UCSD-AML1 (cell line): ENCODE data around the gene FTHL17.

Source experiments
- DNase-seq: peaks from one replicate; lab custom pipeline; 2025; ENCODE audit not compliant: unreplicated experiment; lab: John Stamatoyannopoulos, UW

Gene FTHL17

DNA sequence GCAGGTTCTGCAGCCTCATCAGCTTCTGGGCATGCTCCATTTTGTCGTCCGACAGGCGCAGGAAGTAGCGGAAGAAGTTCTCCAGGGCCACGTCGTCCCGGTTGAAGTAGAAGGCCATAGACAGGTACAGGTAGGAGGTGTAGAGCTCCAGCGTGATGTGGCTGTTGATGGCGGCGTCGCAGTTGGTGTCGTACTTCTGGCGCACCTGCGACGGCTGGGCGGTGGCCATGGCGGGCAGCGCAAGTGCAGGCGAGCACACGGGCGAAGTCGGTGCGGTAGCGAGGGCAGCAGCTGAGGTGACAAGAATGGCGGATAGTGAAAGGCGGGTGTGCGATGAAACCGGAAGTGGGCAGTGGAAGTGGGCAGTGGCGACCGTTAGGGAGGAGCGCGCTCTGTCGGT is at the start of gene FTHL17:
Gene FTHL17, minus strand, starts transcription at position 317 of the 400 bp plus-strand sequence. Its CDS starts 88 bp downstream, at position 229.
- no peak for DNase-seq

DNA sequence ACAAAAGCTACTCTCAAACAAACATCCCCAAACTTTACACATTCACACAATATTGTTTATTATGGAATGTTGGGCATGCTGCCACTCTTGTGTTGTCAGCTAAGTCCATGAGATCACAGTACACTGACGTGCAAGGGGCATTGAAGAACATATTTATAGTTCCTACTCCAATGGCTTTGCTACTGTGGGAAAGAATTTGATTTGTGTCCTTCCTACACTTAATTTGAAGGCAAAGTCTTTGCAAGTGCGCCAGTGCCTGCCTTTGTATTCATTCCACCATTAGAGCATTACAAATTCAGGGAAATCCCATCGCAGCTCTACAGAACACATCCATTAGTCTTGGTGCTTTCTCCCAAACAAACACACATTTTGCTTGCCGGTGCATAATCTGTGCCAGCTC is 45.4 kb upstream of the FTHL17 start:
- DNase-seq = no peak

DNA sequence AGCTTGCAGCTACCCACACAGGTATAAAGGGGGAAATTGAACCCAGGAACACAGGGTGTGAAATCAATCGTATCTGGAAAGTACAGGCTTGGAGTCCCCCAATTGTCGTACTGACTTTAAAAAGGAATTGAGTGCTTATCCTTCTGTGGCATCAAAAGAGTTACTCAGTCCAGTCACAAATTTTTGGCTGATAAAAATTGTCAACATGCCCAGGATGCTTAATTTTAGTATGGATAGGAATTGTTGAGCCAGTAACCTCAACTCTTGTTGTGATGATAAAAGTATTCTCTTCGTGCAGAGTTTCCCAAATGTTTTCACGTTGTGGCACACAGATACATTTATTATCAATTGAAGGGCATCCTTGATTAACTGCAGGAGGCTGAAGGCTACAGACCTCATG is 43.6 kb upstream of the FTHL17 start:
- DNase-seq = no peak

DNA sequence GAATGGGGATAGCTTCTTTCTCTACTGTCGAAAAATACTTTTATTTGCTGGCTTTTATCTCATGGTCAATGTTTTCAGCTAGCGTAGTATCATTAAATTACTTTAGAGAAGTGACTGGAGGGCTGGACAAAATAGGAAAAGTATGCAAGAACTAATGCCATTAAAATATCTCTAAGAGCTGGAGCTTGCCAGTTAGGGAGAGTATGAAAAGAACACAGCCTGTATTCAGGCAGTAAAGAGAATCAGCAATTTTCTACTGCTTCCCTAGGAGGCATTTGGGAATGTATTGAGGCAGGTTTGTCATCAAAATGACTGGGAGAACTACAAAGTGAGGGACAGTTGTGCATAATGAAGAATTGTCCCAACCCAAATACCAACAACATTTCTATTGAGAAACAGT is 43.0 kb upstream of the FTHL17 start:
- no peak for DNase-seq

DNA sequence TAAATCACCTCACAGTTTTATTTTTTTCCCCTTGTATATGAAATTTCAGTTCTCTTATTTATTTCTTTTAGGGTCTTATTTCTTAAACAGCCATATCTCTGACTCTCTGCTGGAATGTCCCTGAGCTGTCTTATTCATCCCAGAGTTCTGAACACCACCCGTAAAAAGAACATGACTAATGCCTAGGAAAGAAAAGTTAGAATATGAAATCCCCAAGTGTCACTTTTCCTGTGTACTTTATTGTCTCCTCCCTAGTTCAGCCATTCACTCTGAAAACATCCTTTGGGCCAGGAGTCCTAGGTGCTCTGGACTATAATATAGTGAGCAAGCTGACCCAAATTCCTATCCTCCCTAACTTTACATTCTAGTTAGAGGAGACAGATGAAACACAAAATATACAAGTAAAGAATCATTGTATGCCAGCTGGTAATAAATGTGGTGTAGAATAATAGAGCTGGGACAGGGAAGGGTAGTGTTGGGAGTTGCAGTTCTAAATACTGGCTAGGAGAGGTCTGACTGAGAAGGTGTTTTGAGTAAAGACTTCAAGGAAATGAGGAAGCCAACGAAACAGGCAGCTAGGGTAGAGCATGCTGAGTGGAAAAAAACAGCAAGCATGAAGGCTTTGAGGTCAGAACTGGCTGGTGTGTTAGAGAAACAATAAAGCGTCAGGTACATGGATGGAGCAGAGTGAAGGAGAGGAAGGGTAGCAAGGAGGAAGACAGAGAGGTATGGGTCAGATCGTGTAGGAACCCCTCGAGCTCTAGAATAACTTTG is 40.6 kb upstream of the FTHL17 start:
- DNase-seq = no peak

DNA sequence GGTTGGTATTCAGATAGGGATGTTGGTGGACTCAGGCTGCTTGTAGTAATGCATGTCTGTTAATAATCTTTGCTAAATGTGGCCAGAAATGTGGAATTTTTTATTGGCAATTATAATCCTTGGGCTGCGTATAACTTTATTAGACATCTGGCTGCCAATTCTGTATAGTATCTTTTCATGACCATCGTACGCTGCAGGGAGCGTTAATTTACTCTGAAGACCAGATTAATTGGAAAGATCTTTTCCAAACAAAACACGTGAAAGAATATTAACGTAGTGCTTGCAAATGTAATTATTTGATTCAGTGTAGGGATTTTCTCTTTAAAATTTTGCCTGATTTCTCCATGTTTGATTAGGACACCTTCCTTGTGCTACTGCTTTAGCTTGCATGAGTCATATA is 38.8 kb upstream of the FTHL17 start:
- DNase-seq = no peak

DNA sequence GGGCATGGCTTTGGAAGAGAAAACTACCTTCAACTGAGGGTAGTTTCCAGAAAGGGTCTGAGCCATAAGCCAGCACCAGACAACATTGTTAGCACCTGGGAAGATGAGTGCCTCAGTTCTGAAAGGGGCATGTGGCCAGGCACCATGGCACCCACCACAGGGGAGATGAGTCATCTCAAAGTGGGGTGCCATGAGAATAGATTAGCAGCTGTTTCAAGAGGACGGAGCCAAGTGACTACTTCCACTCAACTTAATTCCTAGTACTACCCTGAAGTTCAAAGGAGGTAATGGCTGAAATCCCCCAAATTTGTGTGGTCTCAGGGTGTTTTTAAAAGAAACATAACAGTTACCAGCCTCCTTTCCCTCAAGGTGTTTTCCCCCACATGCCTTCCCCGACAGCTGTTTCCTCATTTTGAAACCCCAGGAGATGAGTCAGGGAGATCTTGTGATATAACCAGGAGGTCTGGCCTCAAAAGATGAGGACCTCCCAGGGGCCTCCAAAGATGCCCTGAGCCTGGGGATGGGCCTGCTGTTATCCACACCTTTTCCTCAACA is 27.8 kb upstream of the FTHL17 start:
- no peak for DNase-seq

DNA sequence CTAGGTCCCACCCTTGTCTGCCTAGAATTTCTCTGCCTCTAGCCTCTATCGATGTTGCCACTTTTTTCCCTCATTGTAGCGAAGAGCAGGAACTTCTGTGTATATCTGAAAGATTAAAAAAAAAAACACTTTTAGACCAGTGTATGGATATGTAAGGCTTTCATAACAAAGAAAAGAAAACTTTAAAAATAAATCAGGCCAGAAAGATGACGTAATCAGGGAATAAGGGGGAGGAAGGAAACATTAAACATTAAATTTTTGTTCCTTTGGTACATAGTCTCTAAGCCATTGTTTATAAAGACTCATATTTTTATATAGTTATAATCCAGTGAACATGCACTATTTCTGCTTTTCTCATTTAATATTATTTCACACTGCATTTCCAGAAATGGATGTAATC is 26.2 kb upstream of the FTHL17 start:
- DNase-seq = no peak

DNA sequence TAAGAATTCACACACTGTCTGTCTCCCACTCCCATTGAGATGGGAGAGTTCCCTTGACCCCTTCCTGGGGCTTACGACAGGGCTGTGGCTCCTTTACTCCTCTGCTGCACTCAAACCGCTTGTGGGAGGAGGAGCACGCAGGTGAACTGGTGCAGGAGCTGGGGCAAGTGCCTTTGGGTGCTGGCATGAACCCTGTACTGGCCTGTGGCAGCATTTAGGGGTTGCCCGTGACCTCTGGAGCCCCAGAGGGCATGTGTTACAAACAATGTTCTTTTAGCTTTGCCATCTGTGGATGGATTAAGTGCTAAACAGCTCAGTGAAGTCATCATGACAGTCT is 21.8 kb upstream of the FTHL17 start:
- DNase-seq = no peak

DNA sequence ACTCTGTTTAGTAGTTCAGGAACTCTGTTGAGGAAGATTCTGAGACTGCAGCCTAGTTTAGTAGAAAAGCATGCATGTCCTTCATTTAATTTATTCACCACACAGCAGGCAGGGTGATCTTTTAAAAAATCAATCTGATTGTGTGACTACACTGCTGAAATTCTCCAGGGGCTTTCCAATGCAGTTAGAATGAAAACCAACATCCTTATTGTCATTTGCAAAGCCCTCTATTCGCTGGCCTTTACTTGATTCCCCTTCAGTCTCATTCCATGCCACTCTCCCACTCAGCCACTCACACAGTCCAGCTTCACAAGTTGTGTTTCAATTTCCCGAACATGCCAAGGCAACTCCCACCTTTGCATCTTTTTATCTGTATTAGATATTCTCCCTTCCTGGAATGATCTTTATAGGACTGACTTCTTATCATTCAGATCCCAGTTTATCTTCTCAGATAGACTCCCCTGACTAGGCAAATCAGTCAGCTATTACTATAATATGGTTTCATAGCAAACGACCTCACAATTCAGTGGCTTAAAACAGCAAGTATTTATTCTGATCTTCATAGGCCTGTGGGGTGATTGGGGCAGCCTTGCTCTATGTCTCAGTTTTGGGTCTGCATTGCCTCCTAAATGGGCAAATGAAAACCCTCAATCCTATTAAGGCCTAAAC is 21.3 kb upstream of the FTHL17 start:
- DNase-seq = no peak

DNA sequence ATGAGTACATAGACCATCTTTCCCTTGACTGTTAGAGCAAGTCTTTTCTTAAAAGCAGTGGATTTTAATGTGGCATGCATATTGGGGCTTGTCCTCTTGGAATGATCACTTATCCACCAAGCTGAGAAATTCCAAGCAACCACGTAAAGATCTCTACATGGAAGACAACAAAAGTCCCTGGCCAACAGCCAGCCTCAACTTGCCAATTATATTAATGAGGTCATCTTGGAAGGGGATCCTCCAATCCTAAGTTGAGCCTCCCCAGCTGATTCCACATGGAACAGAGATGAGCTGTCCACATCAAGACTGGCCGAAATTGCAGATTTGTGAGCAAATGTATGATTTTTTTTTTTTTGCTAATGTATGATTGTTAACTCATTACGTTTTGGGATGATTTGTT is 20.6 kb upstream of the FTHL17 start:
- no peak for DNase-seq

DNA sequence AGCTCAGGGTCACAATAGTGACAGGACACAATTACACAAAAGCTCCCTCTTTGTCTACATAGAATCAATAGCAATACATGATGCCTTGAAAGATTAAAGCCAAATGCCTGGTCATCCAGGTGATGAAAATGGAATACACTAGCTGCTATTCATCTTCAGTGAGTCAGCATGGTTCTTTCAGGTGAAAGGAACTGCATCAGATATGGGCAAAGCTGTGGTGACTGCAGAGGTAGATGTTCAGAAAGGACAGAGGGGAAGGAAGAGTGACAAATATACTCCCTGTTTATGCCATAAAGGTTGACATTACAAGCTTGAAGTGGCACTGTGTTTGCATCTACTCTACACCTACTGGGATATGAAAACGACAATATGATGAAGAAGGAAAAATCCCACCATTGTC is 20.0 kb upstream of the FTHL17 start:
- DNase-seq = no peak

DNA sequence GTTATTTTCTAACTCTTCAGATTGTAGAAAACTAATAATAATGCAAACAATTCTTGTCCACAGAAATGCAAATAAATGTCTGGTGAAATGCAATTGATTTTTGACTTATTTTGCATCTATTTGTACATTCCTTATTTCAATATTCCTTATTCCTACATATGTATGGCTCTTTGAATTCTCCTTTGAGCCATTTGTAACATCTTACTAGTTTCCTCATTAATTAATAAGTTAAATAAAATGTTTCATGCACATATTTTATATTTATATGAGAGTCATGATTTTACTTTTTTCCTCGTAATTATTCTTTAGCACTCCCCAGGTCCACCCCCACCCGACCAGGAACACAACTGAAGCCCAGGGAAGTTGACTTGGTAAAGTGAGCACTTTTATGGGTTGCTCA is 2.7 kb upstream of the FTHL17 start:
- DNase-seq = no peak

DNA sequence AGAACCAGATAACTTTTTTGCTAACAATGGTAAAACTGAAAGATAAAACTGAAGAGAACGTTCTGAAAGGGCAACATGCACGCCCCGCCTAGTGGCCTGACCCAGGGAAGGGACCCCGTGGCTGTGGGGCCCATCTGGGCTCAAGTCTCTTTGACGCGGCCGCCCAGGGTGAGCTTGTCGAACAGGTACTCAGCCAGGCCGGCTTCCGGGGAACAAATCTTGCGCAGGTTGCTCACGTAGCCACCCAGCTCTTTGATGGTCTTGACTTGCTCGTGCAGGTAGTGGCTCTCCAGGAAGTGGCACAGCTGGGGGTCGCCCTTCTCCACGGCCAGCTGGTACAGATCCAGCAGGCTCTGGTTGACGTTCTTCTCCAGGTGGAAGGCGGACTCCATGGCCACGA is 579 bp downstream of the FTHL17 start:
- no peak for DNase-seq

DNA sequence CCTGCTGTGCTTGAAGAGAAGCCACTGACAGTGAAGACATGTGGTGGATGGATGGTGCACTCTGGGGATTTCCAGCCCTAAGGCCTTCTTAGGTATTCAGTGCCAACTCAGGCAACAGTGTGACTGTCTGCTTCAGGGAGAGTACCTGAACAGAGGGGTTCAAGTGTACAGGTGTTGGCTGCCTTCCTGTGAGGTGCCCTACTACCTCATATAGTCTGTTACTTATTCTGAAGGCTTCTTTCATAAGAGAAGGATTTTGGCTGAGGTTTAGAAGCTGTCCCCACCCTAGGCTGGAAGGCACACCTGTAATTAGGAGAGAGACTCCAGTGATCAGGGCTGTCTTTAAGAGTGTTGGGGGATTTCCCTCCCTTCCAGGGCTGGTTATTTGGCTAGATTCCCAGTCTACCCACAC is 1.8 kb downstream of the FTHL17 start:
- no peak for DNase-seq

DNA sequence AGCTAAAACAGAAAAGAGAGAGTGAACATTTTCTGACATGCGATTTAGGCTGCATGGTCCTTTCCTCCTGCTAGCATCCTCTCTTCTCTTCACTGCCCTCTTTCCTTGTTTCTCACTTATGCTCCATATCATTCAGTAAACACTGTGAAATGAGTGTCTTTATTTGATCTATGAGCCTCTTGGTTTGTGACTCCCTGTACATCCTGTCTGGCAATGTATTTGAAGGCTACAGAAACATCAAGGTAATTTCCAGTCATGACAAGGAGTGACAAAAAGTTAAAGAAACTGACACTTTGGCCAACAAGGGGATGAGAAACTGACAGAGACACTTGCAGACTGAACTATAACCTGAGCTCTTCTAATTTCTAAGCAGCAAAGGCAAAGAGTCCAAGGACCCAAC is 8.7 kb downstream of the FTHL17 start:
- DNase-seq = no peak

DNA sequence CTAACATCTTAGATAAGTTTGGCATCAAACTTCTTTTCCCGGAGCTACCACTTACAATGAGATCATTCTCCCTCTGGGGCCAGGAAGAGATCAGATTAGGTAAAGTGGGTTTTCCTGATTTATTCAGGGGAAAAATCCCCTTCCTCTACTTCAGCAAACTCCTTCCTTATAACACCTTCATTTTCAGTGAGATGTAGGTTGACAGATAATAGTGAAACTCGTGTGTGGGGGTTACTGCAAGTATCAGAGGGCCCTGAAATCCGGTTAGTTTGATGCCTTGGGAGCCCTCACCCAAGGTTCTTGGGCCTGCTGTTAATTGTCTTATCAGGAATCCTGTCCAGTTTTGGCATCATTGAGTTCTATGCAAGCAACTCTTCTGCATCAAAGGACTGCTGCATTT is 10.8 kb downstream of the FTHL17 start:
- no peak for DNase-seq

DNA sequence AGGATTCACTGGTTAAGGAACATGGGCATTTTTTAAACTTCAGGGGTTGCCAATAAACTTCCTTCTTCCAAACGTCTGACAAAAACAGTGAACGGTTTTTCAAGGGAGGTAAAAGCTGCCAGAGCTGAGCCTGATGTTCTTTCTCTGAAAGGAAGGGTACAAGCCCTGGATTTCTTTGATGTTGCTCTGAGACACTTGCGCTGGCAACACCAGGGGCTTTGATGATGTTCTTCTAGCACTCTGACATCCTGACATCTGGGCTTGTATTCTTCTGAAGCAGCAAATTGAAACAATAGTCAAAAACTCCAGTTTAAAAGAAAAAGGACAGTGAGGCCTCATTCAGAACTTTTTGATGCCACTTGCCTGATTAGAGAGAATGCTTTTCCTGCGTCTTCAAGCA is 11.8 kb downstream of the FTHL17 start:
- DNase-seq = no peak

DNA sequence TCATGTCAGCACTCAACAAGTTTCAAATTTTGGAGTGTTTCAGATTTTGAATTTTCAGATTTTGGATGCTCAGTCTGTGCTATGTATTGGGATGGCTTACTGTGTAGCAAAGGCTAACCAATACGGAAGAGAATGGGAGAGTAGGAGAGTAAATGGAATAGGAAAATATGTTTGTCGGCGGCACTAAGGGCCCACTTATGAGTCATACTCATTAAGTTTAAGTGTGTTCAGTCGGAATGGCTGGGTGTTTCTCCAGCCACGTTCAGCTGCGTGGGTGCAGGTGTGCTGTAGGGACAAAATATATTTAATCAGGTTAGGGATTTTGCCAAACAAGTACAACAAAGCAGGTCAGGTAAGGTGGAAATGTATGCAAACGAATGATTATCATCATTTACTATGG is 13.6 kb downstream of the FTHL17 start:
- no peak for DNase-seq

DNA sequence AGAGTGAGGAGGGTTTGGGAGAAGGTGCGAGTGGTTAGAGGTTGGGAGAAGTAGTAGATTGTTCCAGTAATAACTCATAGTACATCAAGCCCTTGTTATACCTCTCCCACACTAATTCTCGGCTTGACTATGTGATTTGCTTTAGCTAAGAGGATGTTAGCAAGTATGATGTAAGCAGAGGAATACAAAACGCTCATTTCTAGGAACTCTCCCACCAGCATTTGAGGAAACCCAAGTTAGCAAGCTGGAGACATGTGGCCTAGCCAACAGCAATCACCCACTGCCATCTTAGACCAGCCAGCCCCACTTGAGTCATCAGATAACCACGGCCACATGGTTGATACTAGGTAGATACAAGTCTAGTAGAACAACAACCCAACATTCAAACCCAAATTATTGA is 14.2 kb downstream of the FTHL17 start:
- no peak for DNase-seq

DNA sequence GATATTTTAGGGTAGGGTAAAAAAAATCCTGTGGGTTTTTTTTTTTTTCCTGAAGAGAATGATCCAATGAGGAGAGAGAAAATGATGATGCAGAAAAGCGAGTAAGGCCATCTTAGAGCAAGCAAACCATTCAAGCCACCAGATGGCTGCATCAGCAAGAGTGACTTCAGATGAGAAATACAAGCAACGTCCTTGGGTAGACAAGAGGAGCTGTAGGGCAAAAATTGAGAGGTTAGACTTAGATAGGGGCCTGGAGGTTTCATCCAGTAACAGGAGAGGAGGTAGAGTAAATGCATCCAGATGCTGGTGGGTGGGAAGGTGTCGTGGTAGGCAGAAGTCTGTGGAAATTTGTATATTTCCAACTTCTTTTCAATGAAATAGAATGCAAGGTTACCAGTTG is 14.6 kb downstream of the FTHL17 start:
- DNase-seq = no peak

DNA sequence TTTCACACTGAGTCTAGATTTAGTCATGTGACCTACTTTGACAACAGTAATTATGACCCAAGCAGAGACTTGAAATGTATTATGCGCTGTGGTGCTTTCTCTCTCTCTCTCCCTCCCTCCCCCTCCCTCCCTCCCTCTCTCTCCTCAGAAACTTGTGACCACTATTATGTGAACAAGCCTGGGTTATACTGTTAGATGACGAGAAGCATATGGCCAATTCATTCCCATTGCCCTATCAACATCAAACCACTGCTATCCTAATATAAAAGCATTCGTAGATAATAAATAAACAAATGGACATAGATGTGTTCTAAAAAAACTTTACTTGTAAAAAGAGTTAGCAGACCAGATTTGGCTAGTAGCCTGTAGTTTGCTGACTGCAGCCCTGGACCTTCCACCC is 18.2 kb downstream of the FTHL17 start:
- no peak for DNase-seq

DNA sequence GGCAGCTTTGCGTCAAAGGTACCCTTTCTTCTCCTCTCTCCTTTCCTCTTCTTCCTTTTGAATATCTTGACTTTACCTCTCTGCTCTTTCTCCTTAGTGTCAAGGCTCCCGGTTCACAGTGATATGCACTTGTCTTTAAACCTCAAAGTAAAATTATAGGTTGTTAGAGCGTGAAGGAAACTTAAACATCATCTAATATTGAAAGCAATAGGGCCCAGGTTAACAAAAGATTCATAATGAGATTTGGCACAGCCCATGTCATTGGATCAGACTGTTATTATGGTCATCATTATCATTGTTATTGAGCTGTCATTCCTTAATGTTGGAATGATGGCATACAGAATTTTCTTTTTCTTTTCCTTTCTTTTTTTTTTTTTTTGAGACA is 32.5 kb downstream of the FTHL17 start:
- DNase-seq = no peak
